ENCODE results near the gene GHDC.
"Not testable (repeated sequence)": the region's sequence is repeated elsewhere in the genome, so short reads cannot be mapped to it uniquely, and the experiment has no call there.

Gene GHDC

DNA sequence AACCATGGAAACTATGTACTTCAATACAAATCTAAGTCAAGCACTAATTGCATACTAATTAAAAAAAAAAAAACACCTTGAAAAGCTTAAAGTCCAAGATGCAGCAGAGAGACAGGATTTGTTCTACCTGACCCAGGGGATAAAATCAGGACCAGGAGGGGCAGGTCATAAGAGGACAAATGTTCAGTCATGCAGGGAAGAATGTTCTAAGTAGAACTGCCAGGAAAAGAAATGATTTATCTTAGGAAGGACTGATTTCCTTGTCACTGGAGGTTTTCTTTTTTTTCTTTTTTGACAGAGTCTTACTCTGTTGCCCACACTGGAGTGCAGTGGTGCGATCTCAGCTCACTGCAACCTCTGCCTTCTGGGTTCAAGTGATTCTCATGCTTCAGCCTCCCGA, 9.1 kb upstream of the GHDC start:
- in situ Hi-C loops (cut with MboI; ENCODE audit: low sequenced_read_pairs) = no loop called here

DNA sequence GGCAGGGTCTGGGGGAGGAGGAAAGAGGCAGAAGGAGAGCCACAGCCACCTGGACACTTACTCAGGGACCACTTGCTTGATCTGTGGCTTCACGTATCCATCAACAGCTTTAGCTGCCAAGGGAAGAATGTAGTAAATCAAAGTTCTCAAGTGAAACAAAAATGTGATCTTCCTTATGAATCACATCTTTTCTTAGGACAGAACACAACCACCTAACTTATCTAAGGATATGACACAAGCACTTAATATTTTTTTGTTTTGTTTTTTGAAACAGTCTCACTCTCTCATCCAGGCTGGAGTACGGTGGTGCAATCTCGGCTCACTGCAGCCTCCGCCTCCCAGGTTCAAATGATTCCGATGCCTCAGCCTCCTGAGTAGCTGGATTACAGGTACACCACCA, 8.4 kb upstream of the GHDC start:
- in situ Hi-C loops (cut with MboI; ENCODE audit: low sequenced_read_pairs) = no loop called here

DNA sequence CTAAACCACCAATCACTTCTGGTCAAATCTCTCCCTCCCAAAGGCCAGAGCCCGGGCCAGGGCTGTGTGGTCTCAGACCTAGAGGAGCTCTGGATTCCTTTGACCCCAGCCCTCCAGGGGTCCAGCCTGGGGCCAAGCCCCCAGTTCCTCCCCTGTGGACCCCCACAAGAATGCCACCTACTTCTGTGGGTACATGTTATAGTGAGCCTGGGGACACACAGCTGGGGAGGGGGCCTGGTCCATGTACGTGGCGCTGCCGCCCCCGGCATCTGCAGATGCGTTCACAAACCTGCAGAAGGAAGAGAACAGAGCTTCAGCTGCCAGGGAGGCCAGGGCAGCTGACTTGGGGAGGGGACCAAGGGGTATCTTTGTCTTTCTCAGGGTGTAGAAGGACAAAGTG, 7.9 kb upstream of the GHDC start:
- in situ Hi-C loops (cut with MboI; ENCODE audit: low sequenced_read_pairs) = no loop called here

DNA sequence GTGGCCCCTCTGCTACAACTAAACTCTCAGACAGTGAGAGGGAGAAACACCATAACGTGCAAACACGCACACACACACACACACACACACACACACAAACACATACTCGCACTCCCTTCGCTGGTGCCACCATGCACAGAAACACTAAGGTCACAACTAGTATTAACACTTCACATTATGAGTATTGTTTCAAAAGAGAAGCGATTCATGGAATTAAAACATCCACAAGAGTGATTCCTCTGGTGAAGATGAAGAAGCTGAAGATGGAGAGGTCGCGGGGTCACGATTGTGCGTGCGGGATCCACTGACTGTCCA, 7.1 kb upstream of the GHDC start:
- in situ Hi-C loops (cut with MboI; ENCODE audit: low sequenced_read_pairs) = no loop called here

DNA sequence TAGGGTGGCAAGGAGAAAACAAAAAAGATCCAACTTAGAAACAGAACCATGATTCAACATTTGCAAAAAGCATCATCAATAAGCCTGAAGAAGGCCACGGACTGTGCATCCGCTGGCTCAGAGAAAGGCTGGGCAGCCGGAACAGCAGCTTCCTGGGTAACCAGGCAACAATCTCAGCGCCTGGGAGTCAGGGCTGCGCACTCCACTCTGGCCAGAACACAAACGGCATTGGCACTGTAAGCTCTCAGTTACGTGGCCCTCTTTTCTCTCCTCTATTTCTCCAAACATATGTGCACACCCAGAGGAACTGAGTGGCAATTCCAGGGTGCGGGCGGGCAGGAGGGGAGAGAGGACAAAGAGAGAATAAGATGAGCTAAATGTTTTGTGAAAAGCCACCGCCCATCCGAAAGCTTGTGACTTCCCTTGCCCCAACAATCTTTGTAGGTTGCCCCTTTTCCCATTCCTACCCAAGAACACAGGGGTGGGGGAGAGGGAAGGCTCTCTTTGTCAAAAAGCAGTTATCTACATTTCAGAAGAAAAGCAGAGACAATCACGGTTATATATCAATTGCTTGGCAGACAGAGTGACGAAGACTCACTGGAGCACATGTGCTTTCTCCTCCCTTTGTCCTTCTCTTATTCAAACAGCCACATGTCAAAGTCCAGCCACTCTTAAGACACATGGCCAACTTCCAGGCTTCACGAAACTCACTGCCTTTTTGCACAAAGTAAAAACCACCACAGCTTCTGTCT, 6.6 kb upstream of the GHDC start:
- in situ Hi-C loops (cut with MboI; ENCODE audit: low sequenced_read_pairs) = no loop called here

DNA sequence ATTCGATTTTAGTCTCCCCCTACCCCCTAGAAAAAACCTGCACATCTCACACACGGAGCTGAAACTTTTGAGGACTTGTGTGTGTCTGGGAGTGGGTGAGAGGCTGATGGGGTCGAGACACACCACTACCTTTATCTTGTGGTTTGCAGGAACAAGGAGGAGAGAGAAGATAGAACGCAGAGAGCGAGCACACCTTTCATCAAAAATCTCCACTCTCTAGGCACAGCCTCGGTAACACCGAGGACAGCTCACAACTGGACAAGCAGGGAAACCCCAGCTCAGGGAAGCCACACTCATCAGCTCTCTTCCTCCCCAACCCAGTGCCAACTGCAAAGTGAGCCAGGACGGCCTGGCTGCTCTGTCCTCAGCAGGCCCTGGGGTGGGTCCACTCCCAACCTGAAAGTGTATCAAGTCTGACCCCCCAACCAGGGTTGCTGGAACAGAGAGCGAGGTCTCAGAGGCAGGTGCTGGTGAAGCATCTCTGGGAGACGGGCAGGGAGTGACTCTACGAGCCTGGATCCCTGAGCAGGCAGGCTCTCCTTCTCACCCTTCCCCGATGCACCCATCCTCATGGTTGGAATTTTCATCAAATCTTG, 5.2 kb upstream of the GHDC start:
- in situ Hi-C loops (cut with MboI; ENCODE audit: low sequenced_read_pairs) = no loop called here

DNA sequence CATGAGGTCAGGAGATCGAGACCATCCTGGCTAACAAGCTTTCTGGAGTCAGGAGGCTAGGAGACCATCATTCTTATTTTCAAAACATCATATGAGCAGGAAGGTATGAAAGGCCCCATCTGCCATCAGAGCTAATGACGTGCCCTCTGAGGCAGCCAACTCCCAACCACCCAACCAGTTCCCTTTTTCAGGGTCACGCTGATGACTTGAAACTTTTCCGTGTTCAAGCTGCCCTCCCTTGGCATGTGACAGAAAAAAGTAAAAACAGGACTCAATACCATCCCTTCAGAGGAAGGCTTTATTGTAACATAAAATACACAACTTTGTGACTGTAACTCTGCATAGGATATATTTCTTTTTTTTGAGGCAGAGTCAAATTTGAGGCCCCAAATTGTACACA, 4.6 kb upstream of the GHDC start:
- in situ Hi-C loops (cut with MboI; ENCODE audit: low sequenced_read_pairs) = no loop called here

DNA sequence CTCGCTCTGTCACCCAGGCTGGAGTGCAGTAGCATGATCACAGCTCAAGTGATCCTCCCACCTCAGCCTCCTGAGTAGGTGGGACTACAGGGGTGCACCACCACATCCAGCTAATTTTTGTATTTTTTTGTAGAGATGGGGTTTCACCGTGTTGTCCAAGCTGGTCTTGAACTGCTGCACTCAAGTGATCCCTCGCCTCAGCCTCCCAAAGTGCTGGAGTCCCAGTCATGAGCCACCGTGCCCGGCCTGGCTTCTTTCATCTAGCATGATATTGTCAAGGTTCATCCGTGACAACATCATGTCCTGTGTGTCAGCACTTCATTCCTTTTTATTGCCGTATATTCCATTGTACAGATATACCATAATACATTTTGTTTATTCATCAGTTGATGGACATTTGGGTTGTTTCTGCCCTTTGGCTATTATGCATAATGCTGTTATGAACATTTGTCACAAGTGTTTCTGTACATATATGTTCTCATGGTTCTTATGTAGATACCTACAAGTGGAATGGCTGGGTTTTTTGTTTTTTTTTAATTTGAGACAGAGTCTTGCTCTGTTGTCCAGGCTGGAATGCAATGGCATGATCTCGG, 3.4 kb upstream of the GHDC start:
- in situ Hi-C loops (cut with MboI; ENCODE audit: low sequenced_read_pairs) = no loop called here

DNA sequence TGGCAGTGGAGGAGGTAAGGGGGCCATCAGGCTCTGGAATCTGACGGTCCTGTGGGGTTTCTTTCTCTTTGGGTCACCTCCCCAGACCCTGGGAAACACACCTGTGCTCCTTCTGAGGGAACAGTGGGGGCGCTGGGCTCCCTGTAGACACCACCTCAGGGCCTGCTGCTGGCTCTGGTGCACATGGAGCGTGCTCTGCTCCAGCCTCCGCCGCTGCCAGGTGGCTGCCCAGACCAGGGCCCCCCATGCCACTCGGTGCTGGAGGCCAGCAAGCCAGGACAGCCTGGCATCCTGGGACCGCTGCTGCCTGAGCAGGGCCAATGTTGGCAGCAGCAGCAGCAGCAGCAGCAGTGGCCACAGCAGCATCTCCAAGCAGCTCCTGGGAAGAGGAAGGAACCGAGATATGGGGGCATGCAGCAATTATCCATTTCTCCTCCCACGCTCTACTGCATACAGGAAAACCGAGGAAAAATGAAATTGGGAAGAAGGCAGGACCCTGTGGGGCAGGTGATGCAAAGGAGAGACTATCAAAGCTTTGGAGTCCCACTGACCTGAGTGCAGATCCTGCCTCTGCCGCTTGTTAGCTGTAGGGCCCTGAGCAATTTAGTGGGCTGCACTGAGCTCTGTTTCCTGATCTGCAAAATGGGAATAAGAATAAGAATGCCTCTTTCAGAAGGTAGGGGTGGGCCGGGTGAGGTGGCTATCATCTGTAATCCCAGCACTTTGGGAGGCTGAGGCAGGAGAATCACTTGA, 902 bp downstream of the GHDC start:
- in situ Hi-C loops (cut with MboI; ENCODE audit: low sequenced_read_pairs) = no loop called here

DNA sequence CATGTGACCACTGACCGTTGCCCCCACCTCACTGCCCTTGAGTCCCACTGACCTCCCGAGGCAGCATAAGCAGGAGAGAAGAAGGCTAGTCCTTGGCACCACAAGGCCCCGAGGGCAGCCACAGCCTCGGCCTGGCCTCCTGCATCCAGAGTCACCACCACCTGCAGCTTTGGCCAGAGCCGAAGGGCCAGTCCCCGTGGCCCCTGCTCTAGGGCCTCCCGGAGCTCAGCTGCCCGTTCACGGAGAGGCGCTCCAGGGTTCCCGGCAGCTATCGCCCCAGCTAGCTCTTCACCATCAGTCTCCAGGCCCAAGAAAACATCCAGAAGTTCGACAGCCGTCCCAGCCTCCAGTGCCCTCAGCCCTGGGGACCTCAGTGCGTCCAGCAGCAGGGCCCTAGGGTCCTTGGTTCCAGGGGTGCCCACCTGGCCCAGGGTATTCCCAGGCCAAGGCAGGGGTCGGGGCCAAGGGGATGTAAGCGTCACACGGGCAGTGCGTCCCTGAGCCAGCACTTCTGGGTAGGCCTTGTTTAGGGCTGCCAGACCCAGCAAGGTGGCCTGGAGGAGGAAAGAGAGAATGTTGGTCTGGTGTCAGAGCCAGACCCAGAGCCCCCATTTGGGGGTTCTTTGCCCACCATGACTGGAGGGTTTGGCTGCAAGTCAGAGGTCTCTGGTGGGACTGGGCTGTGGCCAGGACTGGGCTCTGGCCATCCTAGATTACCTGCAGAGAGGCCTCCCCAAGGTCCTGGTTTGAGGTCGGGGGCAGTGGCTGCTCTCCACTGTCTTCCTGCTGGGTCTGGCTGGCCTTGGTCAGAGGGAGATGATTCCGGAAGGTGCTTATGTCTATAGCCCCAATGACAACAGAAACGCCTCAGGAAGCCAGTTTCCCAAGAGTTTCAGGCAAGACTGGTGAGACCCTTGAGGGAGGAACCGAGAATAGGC, 1.8 kb downstream of the GHDC start:
- in situ Hi-C loops (cut with MboI; ENCODE audit: low sequenced_read_pairs) = no loop called here

DNA sequence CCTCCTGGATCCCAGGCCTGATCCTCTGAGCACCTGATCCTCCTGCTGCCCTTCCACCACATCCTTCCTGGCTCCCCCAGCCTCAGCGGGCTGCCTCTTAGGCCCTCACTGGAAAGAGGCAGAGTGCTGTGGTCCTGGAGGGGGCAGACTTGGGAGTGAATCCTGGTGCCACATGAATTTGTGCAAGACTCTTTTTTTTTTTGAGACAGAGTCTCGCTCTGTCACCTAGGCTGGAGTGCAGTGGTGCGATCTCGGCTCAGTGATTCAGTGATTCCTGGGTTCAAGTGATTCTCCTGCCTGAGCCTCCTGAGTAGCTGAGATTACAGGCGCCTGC, 3.1 kb downstream of the GHDC start:
- in situ Hi-C loops (cut with MboI; ENCODE audit: low sequenced_read_pairs) = no loop called here

DNA sequence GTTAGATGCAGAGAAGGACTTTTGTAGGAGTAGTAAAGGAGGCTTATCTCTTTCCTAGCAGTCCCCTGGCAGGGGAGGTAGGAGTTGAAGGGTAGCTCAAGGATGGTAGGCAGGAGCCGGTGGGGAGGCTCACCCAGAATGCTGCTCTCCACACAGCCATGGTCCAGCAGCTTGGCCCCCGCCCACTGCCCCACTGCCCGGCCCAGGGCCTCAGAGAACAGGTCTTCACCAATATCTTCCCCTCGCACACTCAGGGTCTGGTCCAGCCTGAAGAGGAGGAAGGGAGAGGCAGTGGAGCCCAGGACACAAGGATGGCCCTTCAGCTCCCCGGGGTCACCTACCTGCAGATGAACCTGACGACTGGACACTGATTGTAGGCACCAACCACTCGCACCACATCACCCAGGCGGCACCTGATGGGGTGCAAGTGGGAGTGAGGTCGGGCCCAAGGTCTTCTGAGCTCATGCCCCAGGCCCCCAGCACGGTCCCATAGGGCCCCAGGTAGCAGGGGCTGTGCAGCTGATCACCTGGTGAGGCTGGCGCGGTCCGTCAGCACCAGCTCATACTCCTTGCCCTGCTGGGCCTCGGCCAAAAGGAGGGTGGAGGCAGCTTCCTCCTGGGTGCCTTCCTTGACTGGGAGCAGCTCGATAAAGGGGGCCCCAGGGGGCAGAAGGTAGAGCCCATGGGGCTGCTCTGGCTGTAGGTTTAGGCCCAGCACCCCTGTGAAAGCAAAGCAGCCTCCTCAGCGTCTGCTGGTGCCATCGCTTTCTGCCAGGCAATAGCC, 3.6 kb downstream of the GHDC start:
- in situ Hi-C loops (cut with MboI; ENCODE audit: low sequenced_read_pairs) = no loop called here

DNA sequence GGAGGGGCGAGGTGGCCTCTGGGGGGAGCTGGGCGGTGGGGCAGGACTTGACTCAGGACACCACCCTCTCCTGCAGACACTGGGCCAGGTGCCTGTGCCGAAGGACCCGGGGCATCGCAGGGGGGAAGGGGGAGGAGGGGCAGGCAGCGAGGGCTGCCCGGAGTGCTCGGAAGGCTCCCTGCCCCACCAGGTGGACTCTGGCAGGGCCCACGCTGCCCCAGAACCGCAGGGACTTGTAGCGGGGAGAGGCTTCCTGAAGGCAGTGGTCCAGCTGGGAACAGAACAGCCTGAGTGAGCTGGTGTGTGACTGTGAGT, 4.7 kb downstream of the GHDC start:
- in situ Hi-C loops (cut with MboI; ENCODE audit: low sequenced_read_pairs) = no loop called here

DNA sequence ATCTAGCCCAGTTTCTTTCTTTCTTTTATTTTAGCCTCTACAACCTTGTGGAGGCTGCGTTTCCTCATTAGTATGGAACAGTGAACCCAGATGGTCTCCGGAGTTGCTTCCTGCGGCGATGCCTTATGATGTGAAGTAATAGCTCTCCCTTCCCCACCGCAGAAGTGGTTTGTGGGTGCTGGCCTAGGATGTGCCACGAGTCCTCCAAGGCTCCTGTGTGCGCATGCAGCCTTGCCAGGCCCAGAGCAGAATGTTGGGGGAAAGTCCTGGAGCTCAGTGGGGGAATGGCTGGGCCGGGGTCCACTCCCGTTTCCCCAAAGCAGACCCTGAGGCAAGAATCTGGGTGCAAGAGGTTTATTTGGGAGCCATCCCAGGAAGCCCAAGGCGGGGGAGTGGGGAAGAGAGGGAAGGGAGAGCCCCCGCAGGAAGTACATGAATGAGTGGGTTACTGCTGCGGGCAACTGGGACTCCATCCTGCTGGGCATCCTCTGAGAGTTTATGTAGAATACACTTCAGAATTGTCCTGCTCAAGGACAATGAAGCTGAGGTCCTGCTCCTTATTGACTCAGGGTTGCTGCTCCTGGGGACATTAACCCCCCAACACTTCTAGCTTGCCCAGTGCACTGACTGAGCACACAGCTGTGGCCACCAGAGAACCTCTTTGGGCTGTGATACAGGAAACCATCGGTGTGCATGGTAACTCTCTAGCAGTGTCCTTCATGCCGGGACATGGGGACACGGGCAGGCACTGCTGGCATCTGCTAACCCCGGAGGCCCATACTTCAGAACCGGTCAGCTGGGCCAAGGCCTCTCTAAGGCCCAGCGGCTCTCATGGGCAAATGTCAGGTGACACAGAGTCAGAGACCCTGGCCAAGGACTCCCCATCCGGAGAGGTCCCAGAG, 5.3 kb downstream of the GHDC start:
- in situ Hi-C loops (cut with MboI; ENCODE audit: low sequenced_read_pairs) = no loop called here

DNA sequence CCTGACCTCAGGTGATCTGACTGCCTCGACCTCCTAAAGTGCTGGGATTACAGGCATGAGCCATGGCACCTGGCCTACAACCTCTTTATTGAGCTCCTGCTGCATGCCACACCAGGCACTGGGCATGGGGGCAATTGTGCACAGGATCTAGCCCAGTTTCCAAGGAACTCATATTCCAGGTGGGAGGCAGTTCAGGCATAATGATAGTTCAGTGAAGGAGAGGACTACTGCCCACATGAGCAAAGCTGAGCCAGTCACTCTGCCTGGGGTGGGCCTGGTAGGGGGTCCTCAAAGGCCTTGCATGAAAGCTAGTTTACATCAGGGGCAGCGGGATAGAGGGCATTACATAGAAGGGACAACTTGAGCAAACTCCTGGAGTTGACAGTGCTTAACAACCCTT, 6.5 kb downstream of the GHDC start:
- in situ Hi-C loops (cut with MboI; ENCODE audit: low sequenced_read_pairs) = no loop called here

DNA sequence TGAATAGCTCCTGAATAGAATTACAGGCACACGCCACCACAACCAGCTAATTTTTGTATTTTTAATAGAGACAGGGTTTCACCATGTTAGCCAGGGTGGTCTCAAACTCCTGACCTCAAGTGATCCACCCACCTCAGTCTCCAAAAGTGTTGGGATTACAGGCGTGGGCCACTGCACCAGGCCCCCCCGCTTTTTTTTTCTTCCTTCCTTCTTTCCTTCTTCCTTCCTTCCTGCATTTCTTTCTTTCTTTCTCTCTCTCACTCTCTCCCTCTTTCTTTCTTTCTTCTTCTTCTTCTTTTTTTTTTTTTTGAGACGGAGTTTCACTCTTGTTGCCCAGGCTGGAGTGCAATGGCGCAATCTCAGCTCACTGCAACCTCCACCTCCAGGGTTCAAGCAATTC, 8.1 kb downstream of the GHDC start:
- in situ Hi-C loops (cut with MboI; ENCODE audit: low sequenced_read_pairs) = not testable (repeated sequence)

DNA sequence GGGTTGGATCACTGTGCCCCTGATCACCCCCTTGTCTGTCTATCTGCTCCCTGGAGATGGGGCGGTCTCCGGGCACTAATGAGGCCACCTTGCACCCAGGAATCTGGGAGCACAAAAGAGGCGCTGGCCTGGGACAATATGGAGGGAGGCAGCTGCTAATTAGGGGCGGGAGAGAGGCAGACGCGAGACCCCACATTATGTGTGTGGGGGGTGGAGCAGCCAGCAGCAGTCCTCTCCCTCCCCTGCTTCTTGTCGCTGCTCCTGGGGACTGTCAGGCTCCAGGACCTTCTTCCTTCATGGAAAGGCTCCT, 8.7 kb downstream of the GHDC start:
- in situ Hi-C loops (cut with MboI; ENCODE audit: low sequenced_read_pairs) = no loop called here

DNA sequence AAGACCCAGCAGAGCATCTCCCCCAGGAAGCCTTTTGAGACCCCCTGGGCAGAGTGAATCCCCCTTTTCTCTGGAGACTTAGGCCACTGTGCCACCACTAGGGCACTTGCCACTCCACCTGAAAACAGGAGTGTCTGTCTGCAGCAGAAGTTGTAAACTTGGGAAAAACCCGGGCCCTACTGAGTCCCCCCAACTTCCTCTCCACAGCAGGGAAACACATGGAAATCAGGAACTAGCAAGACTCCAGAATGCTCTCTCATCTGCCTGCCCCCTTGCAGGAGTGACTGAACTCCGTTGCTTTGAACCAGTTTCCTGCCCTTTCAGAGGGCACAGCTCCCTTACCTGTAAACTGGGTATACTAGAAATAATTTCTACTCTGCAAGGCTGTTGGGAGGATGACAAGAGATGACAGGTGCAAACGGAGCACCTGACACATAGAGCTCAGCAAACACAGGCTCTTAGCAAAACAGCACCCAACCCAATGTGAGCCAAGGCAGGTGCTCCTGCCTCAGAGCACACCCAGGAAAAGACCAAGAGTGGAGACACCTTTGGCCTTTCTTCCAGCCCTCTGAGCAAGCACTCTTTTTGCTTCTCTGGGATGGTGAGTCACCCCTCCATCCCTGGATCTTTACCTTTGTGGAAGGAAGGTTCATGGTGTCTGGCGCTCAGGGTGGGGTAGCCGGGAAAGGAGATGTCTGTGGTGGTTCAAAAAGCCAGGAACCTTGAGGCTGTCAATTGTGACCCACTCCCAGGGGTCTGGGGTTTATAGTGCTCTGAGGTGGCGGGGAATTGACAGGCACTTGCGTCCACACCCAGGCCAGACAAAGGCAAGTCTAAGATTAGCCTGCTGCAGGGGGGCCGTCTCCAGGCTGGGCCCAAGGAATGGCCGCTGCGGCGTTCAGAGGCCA, 9.3 kb downstream of the GHDC start, which contains the start of gene HCRT:
Gene HCRT, minus strand, starts transcription at position 740 of the 908 bp plus-strand sequence. Its CDS starts 87 bp downstream, at position 653.
- in situ Hi-C loops (cut with MboI; ENCODE audit: low sequenced_read_pairs) = no loop called here
